HPDE6-E6E7 (cell line): ENCODE results near the gene CAPZA1.
"Not testable (repeated sequence)": the region's sequence is repeated elsewhere in the genome, so short reads cannot be mapped to it uniquely, and the experiment has no call there.

Experiments
- DNase-seq: peaks from one replicate; pipeline ENCODE4 v3.0.0; 2011; ENCODE audit warnings: missing footprints; ENCODE audit errors: extremely low spot score

Gene CAPZA1

DNA sequence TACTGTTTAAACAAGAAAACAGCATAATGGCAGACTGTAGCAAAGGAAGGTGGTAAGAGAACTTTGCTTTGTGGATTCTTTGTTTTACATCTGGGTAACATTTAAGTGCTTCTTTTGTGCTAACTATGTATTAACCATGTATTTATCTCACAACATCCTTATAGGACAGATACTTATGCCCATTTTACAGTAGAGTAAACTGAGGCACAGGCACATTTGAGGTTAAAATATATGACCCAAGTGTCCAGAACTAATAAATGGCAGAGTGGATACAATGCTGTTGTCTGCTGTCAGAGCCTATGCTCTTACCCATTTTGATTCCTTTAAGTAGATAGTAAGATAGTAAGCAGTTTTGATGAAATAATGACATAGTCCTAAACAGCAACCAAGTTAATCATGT lies 7.3 kb downstream of the CAPZA1 start:
- no peak for DNase-seq

DNA sequence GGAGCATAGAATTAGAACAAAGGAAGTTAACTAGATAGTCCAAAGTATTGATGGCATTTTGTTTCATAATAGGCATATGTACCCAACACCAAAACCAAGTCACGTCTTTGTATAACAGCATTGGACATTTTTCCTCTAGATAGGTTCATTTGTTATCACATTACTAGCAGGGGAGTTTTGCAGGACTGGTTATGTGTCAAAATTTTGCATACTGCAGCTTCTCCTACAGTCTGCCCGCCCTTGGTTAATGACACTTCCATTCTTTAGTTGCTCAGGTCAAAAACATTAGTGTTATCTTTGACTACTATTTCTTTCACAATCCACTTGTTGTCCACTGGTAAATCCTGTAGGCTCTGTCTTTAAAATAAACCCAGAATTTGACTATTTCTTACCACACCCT lies 8.9 kb downstream of the CAPZA1 start:
- no peak for DNase-seq

DNA sequence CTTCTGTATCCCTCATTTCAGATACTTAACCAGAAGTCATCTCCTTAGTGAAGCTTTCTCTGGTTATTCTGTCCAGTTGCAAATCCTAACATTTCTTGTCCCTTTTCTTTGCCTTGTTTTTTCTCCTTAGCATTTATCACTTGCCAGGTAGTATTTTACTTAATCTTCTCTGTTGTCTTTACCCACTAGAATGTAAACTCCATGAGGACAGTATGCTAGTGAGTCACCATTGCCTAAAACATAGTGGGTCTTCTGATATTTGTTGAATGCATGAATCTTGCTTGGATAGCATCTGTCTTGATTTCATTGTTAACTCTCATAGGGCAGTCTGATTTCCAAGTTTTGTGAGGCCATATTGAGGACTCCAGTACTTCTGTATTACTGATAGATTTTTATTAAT lies 9.6 kb downstream of the CAPZA1 start:
- DNase-seq = no peak

DNA sequence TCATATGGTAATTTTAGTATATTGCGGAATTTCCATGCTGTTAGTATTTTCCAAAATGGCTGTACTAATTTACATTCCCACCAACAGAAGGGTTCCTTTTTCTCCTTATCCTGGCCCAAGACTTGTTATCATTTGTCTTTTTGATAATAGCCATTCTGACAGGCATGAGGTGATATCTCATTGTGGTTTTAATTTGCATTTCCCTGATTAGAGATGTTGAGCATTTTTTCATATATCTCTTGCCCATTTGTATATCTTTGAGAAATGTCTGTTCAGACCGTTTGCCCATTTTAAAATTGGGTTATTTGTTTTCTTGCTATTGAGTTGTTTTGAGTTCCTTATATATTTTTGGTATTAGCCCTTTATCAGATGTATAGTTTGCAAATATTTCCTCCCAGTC lies 14.0 kb downstream of the CAPZA1 start:
- no peak for DNase-seq

DNA sequence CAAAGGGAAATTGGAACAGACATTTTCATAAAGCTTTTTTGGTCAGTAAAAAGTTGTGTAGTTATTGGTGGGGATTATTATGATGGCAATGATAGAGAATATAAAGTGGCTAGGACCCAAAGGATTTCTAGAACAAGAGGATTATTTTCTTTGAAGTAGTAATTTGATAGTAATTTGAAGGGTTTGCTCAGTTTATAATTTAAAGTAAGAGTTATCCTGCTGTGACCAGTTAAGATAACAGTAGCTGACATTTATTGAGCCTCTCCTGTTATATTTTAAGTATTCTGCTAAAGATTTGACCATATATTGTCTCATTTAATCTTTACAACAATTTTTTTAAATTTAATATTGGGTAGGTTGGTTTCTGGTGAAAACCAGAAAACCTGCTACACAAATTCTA lies 14.7 kb downstream of the CAPZA1 start:
- DNase-seq = no peak

DNA sequence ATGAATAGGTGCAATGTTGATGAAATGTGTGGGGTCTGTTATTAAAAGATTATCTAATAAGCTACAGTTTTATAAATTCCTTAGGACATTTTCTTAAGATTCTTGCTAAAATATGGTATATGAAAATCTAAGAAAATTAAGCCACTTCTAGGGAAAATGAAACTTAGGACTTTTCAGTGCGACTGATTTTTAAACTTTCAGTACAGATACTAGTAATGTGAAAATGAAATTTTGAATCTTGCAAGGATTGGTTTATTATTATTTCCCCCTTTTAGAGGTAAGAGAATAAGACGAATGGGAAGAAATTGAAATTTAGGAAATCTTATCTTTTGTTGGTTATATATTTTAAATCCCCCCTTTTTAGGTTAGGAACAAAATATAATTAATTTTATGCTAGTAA lies 16.4 kb downstream of the CAPZA1 start:
- DNase-seq = no peak

DNA sequence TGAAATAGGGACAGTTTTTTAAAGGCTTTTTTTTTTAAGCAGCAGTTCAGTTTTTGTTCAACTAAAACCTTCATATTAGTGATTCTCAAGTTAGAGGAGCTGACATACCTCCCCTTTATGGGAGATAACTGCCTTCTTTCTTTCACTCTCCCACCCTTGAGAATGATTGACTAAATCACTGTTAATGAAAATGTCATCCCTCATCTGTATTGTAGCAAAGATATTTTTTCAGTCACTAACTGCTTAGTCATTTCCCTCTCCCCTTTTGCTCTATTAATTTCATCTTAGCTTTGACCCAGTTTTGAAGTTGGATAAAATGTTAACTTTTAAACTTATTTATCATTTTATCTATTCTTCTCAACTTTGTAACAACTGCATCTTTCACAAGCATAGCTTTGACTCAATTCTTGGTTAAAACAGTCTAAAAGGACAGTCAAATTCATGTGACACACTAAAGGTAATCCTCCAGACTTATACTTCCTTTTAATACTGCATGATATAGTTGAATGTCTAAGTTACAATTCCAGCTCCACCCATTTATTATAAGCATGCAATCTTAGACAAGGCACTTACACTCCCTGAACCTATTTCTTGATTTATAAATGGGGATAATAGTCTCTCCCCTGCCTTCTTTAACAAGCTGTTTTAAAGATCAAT lies 17.1 kb downstream of the CAPZA1 start:
- no peak for DNase-seq

DNA sequence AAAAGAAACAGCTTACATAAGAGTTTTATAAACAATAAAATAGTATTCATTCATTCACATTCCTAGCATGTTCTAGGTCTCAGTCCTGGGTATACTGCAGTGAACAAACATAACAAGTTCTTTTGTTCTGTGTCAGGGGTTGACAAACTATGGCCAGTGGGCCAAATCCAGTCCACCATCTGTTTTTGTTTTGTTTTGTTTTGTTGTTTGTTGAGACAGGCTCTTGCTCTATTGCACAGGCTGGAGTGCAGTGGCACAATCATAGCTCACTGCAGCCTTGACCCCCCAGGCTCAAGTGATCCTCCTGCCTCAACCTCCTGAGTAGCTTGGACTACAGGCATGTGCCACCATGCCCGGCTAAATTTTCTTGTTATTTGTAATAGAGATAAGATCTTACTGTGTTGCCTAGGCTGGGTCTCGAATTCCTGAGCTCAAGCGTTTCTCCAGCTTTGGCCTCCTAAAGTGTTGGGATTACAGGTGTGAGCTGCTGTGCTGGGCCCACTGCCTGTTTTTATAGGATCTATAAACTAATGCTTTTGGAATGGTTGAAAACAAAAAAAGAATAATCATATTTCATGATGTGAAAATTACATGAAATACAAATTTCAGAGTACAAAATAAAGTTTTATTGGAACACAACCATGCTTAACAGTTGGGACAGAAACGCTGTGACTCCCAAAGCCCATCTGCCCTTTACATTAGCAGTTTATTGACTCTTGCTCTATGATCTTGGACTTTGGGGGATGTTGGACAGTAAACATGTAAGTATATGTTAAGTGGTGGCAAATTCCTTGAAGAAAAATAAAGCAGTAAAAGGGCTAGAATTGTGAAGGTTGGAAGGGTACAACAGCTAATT lies 17.9 kb downstream of the CAPZA1 start:
- no peak for DNase-seq

DNA sequence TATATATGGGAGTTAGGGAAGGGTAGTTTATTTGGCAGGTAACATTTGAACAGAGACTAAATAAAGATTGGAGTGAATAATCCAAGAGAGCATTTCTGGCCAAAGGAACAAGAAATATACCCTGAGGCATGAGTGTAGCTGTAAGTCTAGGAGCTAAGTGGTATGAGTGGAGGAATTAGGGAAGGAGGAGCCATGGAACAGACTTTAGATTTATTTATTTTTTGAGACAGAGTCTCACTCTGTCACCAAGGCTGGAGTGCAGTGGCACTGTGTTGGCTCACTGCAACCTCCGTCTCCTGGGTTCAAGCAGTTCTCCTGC lies 18.4 kb downstream of the CAPZA1 start:
- no peak for DNase-seq

DNA sequence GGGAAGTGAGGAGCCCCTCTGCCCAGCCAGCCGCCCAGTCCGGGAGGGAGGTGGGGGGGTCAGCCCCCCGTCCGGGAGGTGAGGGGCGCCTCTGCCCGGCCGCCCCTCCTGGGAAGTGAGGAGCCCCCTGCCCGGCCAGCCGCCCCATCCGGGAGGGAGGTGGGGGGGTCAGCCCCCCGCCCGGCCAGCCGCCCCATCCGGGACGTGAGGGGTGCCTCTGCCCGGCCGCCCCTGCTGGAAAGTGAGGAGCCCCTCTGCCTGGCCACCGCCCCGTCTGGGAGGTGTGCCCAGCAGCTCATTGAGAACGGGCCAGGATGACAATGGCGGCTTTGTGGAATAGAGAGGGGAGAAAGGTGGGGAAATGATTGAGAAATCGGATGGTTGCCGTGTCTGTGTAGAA lies 20.8 kb downstream of the CAPZA1 start:
- not testable (repeated sequence) for DNase-seq

DNA sequence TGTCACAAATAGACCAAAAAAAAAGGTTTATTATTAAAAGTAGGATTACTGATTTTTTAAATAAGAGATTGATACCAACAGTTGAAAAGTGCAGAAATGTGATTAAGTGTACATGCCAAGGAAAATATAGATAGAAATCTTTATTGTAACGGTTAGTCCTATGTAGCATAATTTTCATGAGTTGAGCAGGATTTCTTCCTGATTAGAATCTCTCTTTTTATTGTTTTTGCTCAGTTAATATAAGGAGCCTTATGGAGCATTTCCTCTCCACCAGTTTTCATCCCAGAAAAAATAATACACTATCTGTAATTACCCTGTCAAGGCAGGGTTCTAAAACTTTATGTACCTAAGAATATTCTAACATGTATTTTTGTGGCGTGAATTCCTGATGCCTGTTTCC lies 23.4 kb downstream of the CAPZA1 start:
- DNase-seq = no peak

DNA sequence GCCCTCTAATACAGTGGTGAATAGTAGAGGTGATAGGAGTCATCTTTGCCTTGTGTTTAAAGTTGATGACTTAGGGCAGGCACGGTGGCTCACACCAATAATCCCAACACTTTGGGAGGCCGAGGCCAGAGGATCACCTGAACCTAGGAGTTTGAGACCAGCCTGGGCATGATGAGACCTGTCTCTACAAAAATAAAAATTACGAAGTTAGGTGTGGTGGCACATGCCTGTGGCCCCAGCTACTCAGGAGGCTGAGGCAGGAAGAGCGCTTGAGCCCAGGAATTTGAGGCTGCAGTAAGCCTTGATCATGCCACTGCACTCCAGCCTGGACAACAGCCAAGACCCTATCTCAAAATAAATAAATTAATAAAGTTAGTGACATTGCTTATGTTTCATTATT lies 26.6 kb downstream of the CAPZA1 start:
- no peak for DNase-seq

DNA sequence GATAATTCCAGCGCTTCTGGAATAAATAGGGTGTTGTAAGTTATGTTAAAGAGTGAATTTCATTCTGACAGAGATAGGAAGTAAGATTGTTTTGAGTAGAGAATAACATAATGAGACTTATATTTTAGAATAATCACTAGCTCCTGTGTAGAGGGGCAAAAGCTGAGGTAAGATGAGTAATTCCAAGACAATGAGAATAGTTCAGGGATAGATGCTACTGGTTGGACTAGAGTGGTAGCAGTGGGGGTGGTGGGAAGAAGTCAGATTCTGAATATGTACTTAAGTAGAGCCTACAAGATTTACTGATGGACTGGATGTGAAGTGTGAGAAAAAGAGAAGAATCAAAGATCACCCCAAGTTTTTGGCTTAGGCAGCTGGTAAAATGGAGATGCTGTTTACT lies 31.6 kb downstream of the CAPZA1 start:
- DNase-seq = no peak

DNA sequence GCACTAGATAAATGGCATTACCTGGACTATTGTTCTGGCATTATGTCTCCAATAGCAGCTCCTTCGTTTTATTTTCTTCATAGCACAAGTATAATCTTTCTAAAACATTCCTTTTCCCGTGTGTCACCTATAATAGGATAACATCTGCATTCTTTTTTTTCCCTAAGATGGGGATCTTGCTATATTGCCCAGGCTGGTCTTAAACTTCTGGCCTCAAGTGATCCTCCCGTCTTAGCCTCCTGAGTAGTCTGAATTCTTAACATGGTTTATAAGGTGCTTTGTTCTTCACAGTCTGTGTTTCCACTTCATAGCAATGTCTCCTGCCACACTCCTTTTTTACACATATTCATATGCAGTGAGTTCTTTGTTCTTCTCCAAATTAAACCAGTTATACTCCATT lies 46.2 kb downstream of the CAPZA1 start:
- no peak for DNase-seq

DNA sequence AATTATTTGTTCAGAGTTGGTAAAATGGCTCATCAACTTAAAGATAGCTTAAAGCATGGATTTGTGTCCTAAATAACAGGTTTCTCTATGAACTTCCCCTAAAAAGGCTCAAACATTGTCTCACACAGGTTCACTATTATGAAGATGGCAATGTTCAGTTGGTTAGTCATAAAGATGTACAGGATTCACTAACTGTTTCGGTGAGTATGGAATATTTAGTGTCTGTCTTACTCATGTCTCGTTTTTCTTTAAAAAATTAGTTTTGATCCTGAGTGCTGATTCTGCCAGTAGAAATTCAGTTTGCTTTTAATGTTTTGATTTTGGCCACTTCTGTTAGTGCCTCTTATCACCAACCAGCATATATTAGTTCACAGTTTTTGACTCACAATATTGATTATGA lies 47.3 kb downstream of the CAPZA1 start:
- no peak for DNase-seq

DNA sequence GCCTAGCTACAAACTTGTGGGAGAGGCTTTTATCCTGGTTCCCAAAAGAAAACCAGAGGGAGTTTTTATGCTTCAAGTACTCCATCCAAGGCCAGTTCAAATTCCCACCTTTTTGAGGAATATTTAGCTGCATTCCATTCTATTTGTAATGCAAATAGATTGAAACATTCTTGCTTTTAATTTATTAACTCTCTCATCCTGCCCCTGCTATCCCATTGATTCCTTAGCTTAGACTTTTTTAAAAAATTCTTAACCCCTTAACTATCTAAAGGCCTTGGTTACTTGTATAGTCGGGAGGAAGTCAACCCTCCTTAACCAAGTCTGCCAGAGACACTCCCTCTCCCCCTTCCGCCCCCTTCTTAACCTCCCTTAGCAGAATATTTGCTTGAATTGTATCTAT lies 52.4 kb downstream of the CAPZA1 start:
- no peak for DNase-seq

DNA sequence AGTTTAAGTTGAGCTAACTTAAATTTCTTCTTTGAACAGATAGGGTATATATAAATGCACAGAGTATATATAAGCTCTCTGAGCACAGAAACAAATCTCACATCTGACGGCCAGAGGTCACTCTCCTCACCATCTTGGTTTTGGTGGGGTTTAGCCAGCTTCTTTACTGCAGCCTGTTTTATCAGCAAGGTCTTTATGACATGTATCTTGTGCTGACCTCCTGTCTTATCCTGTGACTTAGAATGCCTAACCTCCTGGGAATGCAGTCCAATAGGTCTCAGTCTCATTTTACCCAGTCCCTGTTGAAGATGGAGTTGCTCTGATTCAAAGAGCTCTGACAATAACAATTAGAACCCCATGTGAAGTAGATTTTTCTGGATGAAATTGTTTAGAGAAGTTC lies 53.2 kb downstream of the CAPZA1 start:
- DNase-seq = no peak

DNA sequence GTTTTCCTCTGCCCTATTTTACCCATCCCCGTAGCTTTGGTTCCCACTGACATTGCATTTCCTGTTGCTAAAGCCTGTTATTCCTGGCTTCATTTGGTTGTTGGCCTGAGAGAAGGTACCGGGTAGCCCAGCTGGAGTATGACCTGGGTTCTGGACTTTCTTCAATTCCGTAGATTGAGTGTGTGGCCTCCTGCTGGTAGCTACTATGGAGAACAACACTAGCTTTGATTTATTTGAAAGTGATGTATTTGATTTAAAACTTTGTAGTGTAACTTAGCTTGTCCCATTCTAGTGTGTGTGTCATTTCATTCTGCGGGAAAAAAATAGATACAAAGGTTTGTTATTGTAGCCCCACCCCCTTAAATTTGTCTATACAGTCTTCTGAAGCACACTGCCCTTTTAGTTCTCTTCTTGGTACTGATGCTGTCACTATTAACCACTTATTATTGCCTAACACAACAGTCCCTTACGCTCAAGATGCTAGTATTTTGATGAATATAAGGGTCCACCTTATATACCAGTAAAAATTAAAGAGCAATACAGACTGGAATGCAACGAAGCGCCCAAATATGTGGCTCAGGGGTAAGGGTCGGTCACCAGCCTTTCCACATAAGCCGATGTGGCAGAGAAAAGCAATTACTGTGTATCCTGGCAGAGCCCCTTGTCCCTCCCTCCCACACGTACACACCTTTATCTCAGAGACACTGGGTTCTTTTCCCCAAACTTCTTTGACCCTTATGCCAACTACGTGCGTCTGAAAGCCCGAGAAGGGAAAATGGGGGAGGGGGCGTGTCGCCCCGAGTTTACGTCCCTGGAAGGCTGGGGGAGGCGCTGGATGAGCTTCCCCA lies 54.2 kb downstream of the CAPZA1 start:
- DNase-seq = no peak

DNA sequence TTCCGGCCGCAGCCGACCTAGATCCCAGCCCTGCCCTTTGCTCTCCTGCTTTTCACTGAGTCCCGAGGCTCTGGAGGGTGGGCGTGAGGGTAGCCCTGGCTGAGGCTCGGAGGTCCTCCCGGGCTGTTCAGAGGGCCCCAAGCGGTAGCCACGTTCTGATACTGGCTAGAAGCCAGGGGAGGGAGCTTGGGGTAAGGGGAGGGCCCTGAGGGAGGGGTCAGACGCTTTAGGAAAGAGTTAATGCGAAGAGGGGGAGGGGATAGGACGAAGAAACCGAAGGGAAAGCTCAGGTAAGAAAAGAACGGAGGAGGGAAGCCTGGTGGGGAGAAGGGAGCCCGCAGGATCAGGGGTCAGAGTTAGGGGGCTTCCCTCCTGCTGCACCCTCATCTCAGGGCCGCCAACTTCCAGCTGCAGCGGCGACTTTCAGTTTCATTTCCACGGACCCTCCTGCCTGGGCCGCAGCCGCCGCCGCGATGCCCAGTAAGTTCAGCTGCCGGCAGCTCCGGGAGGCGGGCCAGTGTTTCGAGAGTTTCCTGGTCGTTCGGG lies 54.9 kb downstream of the CAPZA1 start, which contains the start of gene MOV10:
Gene MOV10, plus strand, starts transcription at position 220 of the 546 bp plus-strand sequence. Its CDS starts 254 bp downstream, at position 474.
- no peak for DNase-seq

DNA sequence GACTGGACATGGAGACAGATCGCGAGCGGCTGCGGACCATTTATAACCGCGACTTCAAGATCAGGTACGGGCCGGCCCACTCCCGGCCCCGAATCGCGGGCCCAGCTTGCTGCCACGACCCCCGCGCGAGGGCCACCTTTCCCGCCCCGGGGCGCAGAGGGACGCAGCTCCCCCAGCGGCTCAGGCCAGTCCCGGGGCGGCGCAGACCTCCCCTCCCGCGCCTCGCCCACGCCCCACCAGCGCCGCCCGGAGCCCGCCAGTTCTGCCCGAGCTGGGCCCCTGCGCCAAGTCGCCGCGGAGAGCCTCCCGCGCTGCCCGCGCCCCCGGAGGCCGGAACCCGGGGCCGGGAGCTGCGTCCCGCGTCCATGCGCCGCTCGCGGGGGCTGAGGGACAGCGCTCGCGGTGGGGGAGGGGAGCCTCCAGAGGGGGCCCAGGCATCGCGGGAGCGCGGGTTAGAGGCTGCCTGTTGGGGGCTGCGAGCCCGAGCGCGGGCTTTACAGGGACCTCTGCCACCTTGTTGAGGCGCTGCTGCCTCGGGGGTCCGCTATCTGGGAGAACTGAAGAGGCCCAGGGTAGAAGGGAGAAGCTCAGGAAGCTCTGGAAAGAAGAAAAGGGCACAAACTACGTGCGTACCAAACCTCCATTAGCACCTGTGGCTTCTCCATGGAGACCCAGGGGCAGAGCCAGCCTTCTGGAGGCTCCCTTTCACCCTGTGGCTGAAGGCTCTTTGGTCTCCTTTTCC lies 55.5 kb downstream of the CAPZA1 start:
- no peak for DNase-seq

DNA sequence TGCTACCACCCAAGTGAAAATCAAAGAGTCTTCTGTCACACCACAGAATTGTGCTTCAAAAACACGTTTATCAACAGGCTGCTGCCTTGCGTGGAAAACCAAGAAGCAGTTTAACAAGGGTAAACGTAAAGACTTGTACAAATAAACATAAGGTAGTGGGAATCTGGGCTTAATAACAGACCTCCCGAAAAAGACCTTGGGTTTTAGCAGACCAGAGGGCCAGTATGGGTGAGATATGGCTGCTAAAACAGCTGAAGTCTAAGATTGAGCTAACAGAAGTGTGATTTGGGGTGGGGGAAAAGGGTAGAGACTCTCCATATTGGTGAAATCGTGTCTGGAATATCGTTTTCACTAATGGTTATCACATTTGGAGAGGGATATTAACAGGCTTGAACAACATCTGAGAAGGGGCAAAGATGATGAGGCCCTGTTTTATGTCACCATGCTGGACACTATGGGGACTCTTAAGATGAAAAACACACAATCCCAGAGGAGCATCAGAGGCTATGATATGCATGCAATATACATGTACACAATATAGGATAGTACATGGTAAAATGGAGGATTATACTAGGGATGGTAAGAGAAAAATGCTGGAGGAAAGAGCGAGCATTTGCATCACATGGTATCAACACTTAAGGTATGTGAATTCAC lies 56.2 kb downstream of the CAPZA1 start:
- no peak for DNase-seq
